CD4-positive, alpha-beta T cell treated with Interleukin-17A for 1 hour (primary cell): ENCODE measurements around the gene URI1.

ENCODE experiments used
- DNase-seq: peaks from one replicate; pipeline ENCODE4 v3.0.0-alpha.2; 2020

The URI1 gene

DNA sequence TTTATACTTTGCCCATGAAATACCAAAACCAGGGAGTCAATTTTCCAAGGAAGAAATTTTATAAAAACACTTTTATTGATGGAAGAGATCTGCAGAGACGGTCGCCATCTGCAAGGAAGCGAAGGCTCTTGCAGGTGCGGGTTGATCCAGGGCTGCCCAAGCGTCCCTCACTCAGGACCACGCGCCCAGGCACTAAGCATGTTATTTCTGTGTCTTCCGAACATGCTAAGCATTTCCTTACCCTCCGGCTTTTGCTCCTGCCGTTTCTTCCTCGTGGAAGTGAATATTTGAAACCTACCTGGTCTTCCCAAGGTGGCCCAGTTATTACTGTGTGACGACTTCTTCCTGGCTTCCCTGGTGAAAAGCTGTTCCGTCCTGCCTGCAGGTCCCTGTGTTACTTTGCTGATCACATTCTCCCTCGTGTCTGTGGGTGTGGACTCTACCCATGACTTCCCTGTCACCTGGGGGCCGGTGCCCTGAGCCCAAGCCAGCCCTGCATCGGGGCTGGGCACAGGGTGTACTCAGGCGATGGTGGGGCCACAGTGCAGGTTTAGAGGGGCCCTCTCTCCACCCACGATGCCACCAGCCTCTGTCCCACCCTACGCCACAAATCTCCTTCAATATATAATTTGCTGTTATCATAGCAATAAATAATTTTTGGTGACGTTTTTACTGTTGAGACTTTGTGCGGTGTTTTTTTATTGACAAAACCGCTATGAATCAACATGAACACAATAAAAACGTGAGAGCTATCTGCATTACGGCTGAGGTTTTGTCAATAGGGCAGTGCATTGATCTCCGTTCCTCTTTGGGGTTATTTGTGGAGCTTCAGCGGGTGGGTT, 119.4 kb downstream of the URI1 start:
- DNase-seq: no peak

DNA sequence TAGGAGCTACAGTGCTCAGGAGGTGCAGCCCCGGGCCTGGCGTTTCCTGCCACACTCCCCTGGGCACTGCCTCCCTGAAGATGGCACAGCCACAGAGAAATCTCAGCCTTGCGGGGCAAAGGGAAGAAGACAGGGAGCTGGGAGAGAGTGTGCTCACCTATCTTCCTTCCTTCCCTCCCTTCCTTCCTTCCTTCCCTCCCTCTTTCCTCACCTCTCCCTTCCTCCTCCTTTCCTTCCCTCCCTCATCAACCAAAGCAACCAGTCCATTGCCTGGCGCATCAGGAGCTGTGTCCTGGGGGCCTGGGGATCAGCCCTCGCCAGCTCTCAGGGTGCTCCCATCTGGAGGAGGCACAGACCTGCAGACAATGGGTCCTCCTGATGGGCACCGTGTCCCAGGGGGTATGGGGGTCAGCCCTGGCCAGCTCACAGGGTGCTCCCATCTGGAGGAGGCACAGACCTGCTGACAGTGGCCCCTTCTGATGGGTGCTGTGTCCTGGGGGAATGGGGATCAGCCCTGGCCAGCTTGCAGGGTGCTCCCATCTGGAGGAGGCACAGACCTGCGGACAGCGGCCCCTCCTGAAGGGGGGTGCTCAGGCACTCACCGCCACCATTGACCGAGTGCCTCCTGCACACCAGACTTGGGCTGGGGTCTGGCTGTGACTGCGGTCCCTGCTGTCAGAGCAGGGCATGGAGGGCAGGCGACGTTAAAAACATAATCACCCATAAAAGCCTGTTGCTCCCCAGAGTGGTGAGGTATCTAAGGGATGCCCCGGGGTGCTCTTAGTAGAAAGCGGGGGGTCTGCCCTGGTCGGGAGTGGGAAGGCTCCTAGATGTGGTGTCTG, 120.2 kb downstream of the URI1 start:
- no peak for DNase-seq

DNA sequence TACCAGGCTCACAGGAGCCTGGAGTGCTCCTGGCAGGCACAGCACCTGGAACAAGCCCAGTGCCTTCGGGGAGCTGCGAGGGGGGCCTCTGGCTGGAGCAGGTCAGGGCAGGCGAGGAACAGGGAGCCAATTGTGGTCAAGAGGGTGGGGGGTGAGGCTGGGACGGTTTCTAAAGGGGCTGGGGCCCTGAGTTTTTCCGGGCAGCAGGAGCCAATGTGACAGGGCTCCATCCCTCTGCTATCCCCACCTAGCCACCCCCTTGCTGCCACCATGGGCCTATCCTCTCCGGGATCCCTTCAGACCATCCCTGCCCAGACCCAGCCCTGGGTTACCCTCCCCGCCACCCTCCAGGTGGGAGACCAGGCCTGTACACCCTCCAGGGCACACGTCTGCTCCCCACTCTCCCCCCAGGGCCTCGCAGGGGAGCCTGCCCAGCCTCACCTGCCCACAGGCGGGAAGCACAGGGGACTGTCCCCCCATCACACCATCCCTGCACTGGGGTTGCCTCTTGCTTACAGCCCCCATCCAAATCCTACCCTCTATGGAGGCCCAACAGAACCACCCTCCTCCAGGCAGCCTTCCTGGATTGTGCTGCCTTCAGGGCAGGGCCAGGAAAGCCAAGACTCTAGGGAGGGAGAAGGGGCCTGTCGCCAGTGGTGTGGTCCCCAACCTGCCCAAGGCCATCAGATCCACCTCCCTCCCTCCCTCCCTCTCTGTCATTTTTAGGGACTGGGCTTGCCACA, 121.0 kb downstream of the URI1 start:
- DNase-seq: no peak

DNA sequence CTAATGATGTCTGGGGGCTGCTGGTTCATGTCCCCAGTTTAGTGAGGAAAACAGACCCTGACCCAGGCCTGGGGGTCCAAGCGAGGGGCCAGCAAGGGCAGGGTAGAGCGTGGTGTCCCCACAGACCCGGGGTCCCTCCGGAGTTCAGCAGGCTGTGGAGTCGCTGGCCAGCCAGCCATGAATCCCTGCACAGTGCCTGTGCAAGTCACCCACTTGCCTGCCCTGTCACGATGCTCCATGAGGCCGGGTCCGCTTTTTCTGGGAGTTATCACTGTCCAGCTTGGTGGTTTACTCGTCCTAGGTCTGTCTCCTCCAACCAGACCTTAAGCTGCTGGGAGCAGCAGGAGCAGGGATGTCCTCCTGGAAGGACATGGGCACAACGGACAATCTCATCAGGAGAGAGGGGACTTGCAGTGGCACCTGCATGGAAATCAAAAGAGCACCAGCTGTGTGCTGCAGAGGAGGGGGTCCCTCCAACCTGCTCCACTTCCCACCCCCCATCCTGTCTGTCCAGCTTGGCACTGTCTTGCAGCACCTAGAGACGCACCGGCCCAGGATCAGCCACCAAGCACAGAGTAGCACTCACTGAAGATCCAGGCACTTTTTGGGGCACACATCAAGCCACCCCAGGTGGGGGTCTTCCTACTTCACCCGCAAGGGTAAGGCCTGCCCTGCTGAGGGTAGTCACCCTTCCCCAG, 121.8 kb downstream of the URI1 start:
- no peak for DNase-seq

DNA sequence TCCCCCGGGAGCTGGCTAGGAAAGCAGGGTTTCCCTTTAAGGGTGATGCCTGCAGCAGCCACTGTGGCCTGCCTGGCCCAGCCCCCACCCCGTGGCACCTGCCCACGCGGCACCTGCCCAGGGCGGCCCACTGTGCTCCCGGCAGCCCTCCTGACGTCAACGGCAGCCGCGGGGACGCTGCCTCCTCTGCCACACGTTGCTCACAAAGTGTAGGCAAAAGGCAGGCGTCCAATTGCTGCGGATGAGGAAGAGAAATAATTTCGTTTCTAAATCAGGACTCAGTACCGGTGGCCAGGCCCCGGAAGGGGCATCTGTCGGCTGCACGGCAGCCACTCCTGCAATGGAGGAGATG, 122.3 kb downstream of the URI1 start:
- no peak for DNase-seq

DNA sequence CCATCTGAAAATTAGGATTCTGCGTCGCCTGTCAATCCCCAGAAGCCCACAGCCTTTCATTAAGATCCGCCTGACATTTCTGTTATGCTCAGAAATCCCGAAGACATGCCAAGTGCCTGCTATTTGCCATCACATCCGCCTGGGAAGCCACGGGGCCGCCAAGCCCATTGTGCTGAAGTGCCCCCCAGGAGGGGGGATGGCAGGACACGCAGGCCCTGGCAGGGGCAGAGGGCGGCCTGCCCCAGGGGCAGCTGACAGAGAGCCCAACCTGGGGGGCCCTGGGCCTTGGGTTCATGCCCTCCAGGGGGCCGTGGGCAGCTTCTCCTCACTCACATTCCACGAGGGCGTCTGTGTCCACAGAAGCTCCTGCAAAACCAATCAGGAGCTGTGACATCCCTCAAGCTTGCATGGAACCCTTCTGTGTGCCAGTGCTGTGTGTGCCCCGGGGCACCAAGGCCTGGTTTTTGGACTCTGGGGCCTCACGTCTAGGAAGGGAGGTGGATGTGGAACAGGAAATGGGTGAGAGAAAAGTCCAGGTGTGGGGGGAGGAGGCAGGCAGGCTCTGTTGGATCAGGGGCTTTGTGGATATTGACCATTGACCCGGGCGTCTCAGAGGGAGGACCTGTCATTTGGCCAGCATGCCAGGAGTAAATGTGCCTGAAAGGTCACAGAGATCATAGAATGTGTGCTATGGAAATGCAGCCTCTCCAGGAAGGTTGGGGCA, 122.9 kb downstream of the URI1 start:
- no peak for DNase-seq

DNA sequence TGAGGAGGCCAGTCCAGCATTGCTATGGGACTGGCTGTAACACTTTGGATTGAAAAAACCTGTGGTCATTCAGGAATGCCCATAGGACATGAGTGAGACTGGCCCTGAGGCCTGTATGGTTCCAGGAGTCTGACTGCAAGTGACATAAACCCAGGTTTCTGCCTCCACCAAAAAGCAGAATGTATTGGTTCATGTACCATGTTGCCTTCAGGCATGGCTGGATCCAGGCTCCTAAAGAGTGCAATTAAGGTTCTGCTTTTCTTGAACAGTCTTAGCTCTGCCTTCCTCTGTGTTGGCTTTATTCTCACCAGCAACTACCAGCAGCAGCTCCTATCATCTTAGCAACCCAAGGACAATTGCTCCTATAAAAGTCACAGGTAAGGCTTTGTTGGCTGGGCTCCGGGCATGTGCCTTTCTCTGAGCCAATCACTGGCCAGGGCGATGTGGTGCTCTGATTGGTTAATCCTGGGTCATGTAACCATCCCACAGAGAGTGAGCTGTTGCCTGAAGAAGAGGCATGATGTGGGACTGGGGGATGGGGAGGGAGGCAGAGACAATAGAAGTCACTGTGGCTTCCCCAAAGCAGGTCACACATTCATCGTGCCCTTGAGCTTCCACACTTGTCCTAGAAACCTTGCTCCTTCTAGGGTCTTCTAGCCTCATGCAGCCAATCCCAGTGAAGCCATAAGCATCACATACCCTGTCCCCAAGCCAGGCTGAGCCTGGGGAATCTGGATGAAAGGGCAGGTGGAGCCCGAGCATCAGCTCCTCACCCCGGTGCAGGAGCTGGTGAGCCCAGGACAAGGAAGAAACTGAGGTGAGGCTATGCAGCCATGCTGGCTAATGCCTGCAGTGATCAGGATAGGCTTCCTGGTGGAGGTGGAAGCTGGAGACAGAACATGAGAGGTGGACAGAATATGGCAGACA, 123.9 kb downstream of the URI1 start:
- no peak for DNase-seq
